Stimulated activated CD4-positive, alpha-beta T cell treated with anti-CD3 and anti-CD28 coated beads, Interleukin-4, amount 100 ng/mL, for 4 hours (primary cell): ENCODE measurements around the gene EDAR.

ENCODE experiments used
- DNase-seq, 2 experiments: peaks; one replicate each; pipeline ENCODE4 v3.0.0-alpha.2; 2020

EDAR gene

DNA sequence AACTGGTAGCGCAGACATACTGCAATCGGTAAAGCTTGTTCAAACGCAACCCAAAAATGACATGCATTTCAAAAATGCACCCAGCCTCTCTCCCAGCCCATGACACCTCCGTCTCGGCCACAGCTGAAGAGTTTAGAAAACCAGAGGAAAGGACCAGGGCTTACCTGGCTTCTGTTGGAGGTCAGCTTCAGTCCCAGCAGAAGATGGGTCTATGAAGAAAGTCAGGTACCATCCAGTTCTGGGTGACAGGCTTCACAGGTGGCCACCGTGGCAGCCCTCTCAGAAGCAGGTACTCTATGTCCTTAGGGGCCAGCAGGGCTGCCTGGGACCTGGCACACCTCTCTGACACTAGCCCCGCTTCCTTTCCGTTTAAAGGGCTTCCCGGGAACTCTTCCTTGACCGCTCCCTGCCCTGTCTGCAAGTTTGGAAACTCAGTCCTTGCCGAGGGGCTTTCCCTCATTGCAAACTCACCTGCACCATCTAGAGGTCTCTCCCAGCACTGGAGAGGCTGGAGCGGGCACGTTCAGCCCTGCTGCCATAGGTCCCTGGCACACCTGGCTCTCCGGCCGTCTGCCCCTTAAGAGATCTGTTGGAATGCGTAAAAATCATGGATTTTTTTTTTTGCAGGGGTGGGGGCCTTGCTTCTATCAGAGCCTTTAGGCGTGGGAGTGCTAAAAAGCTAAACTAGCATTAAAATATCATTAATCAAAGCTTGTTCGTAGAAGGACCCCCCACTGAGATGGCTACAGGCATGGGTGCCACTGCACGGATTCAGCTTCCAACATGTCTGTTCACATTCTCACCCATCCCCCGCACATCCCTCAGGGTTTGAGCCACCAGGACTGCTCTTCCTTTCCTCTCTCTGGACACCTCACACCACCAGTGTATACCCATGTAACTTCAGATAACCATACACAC lies at the start of gene EDAR:
Gene EDAR, minus strand, starts transcription at position 425 of the 918 bp plus-strand sequence. CDS start 58,206 bp downstream, outside the sequence.
- DNase-seq = peak; percentile 41 to 45

DNA sequence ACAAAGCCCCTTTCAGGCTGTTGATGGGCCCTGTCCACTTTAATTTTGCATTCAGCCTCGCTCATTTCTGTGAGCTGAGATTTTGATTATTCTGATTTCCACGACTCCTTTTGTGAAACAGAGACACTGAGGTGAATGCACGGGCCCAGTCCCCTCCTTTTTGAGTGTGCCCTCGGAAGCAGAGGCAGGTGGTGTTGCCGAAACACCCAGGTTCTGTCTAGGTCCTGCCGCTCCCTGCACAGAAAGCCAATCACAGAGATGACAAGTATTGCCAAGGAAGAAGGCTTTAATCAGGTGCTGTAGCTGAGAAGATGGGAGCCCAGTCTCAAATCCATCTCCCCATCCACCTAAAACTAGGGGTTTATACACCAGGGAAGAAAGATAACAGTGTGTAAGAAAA lies 44.2 kb upstream of the EDAR start:
- DNase-seq = no peak

DNA sequence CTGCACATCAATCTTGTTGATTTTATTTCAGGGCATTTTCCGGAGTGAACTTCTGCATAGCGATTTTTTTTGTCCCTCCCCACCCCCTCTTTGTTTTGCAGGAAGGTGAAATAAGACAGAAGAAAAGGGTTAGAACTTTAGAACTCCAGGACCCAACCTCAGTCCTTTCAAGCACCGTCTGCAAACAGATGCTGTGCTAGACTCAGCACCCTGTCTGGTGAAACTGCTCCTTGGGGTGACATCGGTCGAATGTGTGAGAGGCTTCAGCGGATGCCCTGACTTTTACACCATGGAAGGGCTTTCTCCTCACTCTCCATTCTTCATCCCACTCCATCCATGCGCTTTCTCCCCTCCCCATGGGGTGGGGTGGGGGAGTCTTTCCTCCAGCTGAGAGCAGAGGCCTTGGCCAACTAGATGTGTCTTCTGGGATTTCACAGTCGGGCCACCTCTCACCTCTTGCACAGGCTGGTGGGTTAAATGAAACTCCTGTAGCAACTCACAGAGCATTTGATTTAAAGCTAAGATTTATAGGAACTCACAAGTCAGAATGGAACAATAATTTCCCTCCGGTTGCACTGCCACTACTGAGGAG lies 43.3 kb upstream of the EDAR start:
- DNase-seq = peak; percentile 5 to 27

DNA sequence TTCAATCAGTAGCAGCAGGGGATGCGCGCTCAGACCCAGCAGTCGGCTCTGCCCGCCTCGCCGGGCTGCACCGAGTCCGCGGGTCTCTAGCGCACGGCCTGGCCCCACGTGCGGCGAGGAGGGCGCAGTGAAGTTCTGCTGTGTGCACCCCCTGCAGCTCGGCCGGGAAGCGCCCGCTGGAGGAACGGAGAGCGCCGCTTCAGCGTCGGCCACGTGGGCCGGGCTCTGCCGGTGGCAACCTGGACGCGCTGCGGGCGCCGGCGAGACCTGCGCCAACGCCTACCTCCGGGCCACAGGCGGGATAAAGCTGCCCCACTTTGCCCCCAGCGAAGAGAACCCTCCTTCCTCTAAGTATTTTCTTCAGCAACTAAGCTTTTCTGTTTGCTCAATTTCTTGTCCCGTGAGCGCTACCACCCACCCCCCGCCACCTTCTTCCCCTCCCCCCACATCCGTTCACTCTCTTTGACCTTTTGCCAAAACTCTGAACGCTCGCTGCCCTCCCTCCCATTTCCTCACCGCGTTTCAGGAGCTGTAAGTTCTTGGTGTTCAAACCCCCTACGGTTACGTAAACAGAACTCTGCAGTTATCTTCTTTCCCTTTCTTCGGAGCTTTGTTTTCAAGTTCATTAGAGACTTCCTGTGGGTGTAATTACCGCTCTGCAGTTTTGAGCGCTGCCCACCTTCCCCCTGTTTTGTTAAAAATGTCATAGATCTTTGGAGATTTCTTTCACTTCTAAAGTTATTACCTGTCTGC lies 42.6 kb upstream of the EDAR start:
- peak; percentile 49 to 66 for DNase-seq

DNA sequence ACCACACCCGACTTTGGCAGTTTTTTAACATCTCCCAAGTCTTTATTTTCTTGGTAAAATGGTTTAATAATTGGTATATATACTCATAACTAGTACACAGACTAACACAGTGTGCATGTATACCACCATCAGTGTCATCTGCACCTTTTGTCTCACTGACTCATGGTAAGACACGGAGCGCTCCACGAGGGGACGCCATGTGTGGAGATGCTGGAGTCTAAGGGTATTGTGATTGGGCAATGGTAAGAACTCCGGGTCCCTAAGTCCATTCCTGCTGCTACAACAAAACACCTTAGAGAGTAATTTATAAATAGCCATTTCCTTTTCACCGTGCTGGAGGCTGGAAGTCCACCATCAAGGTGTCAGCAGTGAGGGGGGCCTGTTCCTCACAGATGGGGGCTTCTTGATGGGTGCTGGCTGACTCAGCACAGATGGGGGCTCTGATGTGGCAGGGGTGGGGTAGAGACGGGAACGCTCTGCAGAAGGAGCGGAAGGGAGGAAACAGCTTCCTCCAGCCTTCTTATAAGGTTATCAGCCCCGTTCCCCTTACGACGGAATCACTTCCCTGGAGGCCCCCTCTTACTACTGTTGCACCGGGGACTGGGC lies 42.0 kb upstream of the EDAR start:
- DNase-seq = peak in 1 of 2 experiments; percentile 46

DNA sequence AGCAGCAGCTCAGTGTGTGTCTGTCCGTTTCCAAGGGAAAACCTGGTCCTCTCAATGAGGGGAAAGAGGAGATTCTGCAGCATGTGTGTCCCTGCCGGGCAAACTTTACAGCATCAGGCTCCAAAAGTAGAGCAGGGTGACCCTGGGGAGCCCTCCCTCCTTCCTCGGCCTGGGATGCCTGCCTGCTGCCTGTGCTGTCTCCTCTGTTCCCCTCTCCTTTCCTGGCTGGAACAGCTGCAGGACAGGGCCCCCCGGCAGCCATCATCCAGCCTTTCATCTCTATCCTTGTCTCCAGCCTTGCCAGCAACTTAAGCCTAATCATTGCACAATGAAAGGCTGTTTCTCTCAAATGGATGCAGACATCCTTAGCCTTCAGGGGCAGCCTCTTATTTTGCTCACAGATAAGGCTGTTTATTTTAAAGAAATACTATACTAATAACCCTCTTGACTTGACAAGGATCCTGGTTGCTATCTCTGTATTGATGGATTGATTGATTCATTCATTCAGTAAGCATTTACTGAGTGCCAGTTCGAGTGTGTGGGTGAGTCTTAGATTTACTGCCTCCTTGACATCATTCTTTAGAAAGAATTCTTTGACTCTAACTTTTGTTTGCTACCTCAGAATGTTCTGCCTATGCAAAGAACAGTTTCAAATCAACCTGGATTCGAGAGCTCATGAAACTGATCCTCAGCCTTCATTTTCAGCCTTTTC lies 40.6 kb upstream of the EDAR start:
- no peak for DNase-seq

DNA sequence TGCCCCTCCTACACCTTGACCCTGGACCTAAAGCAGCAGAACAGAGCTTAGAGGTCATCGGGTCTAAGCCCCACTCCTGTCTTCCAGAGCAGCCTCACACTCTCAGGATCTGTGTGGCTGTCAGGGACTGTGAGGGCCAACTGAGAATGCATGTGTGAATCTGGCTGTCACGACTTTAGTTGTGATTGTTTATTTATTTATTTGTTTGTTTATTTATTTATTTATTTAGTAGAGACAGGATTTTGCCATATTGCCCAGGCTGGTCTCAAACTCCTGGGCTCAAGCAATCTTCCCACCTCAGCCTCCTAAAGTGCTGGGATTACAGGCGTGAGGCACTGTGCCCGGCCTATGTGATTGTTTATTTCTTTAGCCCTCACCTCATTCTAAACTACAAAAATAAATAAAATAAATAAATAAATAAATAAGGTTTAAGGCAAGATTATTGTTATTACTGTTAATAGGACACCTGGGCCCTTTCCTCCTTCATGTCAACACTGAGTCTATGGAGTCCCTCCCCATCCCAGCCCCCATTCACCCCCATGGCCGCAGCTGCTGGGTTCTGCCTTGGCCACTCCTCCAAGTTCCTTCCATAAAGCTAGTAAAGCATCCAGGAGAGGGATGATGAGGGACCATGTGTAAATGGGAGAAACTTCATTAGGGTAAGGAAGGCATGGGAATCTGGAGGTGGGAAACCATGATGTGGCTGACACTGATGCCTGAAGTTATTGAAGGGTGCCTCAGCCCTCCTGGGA lies 39.9 kb upstream of the EDAR start:
- DNase-seq = no peak

DNA sequence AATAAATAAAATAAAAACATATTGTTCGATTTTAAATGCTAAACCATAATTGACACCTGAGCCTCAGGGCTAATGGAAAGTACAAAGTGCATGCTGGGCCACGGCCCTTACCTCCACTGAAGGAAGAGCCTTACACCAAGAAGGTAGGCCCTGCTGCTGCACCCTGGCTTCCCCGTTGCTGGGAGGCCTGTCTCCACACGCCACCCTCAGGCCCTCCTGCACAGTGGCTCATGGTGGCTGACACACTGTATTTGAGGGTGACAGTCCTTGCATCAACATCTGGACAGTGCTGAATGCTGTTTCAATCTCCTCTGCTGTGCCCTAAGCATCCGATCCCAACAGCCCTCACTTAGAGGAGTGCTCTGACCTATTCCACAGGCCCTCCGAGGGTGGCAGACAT lies 39.3 kb upstream of the EDAR start:
- no peak for DNase-seq

DNA sequence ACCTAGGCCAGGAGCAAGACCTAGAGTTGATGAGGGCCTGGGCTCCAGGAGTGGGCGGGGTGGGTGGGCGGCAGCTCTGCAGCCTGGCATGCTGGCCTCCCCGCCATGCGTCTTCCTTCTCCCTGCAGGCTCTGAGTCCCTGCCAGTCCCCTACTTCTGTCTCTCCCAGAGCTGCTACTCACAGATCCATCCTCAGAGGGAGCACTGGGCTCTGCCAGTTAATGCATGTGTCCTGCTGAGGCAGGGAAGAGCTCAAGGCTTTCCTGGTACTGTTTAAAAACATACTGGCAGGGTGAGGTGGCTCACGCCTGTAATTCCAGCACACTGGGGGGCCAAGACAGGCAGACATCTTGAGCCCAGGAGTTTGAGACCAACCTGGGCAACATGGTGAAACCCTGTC lies 38.7 kb upstream of the EDAR start:
- no peak for DNase-seq

DNA sequence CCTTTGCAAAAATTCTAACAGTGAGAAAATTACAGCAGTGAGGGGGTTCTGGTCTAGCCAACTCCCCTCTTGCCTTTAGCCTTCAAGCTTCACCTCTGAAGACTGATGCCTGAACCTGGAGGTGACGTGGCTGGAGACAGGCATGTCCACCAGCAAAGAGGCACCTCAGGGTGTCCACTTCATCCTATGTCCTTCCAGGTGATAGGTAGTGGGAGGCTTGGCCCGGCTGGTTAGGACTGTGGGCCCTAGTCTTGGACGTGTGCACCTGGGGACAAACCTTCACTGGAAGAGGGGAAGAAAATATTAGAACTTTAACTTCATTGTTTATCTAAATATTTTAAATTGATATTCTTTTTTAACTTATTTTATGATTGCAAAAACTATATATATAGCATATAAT lies 35.5 kb upstream of the EDAR start:
- no peak for DNase-seq

DNA sequence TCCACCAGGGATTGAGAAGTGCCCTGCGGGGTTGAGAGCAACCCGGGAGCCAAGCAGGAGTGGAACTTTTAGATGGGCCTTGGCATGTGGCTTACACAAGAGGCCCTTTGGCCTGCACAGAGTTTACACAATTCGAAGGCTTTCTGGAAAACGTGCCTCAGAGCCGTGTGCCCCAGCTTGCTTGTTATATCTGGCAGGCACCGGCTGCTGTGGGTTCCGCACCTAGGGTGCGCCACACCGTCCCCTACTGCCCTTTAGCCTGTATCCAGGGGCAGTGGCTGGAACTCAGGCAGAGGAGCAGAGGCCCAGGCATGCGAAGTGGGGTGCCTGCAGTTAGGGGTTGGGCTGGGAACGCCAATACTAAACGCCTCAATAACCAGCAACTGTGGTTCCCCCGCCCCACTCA lies 32.9 kb upstream of the EDAR start:
- DNase-seq = no peak

DNA sequence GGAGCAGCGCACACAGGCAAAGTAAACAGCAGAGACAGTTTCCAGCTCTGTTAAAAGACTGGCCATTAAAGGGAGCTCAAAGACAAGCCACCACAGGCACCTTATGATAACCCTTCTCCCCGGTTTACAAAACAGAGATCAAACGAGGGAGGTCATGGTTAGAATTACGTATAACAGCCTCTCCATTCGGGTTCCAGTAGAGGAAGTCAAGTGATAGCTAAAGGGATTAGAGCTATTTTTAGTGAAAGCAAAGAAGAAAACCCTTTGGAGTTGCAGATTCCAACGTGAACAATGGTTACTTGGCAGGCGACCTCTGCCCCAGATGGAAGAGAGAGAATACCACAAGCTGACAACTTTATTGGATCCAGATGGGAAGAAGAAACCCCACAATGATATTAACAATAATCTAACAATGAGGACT lies 31.2 kb upstream of the EDAR start:
- DNase-seq = no peak

DNA sequence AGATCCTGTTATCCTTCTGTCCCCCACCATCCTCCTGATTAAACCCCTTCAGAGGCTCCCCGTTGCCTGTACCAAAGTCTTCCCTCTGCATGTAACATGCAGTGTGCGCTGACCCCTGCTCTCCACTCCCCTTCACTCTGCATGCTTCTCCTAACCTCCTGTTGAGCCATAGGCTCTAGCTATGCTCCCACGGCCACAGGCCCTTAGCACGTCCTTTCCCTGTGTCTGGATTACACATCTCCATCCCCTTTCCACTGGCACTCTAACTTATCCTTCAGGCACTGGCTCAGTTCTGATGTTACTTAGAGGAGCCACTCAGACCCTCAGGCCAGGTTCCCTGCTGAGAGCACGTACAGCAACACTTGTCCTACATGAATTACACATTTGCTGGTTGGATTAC lies 29.4 kb upstream of the EDAR start:
- DNase-seq = no peak

DNA sequence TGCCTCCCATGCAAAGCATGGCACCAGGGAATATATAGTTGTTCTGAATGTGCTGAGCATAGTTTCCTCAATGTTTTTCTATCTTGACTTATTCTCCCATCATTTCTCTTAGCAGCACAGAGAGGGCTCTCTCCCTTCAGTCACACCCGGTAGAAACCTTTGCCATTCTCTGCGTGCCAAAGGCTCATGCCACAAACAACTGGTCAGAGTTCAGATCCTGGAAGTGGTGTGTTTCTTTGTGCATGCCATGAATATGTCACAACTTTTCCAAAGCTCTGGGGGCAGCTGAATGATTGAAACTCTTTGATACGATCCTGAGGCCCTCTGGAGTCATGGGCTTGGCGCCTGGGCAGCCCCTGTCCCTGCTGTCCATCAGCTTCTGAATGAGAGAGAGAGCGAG lies 28.0 kb upstream of the EDAR start:
- no peak for DNase-seq

DNA sequence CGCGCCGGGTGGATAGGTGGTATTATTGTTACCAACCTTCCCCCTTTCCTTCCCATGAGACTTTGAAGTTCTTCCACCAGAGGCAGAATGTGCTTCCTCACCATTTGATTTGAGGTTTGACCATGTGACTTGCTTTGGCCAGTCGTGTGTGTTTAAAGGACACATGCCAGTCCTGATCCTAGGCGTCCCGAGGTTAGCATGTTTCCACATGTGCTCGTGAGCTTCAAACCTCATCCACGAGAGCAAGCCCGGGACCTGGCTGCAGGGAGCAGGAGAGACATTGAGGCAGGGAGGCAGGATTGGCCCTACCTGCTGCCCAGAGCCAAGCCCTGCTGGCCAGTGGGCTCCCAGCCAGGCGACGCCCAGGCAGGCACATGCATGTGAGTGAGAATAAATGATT lies 27.4 kb upstream of the EDAR start:
- no peak for DNase-seq

DNA sequence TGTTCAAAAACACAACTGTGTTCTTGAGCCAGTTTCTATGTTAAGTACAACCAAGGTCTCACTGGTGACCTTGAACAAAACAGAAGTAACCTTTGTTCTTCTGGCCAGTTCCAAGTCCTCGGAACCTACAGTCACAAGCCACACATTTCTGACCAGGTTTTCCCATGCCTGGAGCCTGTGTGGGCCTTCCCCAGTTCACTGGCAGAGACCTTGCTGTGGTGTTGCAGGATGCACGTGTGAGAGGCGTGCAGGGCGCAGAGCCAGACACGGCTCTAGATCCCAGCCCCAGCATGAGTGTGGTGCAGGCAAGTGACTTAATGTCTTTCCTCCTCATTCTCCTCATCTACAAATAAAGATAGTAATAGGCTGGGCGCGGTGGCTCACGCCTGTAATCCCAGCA lies 25.5 kb upstream of the EDAR start:
- no peak for DNase-seq

DNA sequence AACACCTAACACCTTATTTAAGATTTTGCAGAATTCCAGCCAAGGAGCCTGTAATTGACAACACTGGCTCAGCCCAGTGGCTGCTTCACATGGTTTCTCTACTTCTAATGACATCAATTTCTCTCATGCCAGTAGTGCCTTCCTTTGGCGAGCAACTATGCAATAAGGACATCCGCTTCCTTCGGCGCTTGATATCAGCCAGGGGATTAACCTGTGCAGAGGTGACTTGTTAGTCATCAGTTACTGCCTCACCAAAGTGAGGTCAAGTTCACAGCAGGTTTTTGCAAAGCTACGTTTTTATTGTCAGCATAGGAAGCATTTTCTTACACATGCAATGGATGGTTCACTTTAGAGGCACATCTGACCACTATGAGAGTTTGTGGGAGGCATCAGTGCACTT lies 24.0 kb upstream of the EDAR start:
- no peak for DNase-seq

DNA sequence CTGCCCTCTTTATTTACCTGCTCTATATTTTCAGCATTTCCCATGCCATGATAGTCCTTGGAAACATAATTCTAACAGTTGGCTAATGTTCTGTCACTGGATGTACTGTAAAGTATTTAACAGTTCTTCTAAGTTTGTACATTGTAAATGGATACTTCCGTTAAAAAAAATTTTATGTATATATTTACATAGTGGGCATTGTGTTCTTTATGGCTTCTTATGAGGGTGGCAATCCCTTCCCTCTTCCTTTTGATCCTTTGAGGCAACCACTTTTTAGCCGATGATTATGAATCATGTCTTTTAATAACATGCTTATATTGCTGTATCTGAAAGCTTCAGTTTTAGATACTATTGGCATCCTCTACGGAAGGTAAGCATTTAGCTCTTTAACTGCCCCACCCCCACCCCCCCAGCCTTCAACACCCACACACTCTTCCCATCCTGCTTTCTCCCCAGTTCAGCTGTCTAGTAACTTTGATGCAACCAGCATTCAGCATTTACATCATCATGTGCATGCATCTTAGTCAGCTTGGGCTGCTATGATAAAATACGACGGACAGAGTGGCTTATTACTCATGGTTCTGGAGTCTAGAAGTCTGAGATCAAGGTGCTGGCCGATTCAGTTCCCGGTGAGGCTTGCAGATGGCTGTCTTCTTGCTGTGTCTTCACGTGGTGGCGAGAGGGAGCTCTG lies 21.0 kb upstream of the EDAR start:
- DNase-seq = no peak

DNA sequence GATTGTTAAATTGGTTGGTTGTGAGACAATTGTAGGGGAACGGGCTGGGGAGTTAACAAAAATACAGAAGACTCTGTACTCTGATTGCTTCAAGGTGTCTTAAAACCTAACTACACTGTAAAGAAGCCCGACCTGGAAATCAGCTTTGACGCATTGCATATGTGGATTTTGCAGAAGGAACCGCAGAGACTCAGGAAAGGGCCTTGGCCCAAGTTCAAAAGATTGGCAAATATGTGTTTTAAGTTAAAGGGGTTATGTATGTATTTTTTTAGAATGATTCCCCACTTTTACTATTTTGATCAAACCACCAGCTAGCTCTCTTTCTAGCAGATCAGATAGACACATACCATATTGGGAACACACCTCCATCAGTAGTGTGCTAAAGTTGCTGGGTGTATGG lies 18.0 kb upstream of the EDAR start:
- no peak for DNase-seq

DNA sequence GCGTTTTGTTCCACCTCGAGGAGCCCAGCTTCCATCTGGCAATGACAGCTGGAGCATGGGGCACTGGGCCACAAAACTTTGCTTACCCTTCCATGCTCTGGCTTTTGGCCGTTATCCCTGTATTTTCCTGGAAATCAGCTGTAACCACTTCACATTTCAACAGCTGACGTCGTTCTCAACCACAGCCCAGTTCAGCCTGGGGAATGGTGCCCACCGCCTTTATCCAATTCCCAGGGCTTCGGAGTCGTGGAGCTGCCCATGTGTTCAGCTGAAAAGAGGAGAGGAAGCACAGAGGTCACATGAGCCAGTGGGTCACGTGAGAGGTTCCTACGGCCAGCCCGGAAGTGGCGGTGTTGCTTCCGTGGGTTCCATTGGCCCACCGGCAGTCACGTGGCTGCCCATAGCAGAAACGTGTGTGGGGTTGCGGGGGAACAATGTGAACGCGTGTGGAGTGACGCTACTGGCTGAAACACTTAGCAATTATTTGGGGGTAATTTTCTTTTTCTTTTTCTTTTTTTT lies 16.7 kb upstream of the EDAR start:
- DNase-seq = no peak

DNA sequence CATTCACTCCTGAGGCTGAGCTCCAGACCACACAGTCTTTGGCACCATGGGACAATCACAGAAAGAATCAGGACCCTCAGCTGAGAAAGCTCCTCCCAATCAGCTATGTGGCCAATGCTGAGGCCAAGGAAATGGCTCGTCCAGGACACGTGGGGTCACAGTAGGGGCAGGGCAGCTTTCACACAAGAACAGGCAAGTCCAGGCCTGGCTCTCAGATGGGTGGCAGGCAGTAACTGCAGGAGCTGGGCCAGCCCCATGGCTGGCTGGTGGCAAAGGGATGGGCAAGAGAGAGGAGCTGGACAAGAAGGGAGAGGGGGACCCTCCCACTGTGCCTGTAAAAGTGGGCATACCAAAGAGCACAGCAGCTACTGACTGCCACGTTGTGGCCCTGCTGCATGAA lies 12.2 kb upstream of the EDAR start:
- DNase-seq = no peak
